ENCODE measurements around the gene CYTH3.

- no peak for TF ChIP-seq POLR2A (IDR thresholded peaks at IDR 0.05; ENCODE audit: control extremely low read depth in 1 of 2, low read depth in 2 of 2, low read length in 2 of 2)
- TF ChIP-seq PHF8 (conservative IDR thresholded peaks at IDR 0.05; ENCODE audit: low read depth, low read length) = no peak
- no peak for TF ChIP-seq CTCF (IDR thresholded peaks at IDR 0.05; ENCODE audit: control extremely low read depth in 1 of 3, insufficient read depth in 1 of 3, low read depth in 1 of 3, low read length in 3 of 3)
Observed at GRCh38 chr7:6242561-6242960, 29.9 kb downstream of the CYTH3 start.

Data from H1 (cell line).